ENCODE measurements around the gene P2RX1.

Gene P2RX1

DNA sequence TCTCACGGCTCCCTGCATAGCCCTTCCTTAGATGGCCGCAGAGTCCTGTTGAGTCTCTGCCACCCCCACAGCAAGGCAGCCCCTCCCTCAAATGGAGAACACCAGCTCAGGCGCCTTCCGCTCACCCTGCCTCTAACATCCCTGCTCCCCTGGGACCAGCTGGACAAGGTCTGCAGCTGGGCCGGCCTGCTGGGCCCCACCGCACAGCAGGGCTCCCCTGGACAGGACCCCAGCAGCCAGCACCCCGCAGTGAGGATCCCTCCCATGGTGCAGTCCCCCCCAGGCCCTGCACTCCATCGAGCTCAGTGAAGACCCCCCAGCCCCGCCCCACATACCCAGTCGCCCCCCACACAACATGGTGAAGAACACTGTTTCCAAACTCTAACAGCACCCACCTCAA lies 37.8 kb upstream of the P2RX1 start:
- DNase-seq, result no peak
- Histone ChIP-seq H3K36me3 (no peaks in the 10 kb centered on the region), H3K27me3 (ENCODE audit: insufficient read depth, low read depth, severe bottlenecking) (no peaks in the 10 kb centered on the region), H3K4me3 (ENCODE audit: low read depth, low read length) (no peak overlapping the region), H3K9me3 (ENCODE audit: severe bottlenecking) (no peaks in the 10 kb centered on the region), H3K27ac (no peak overlapping the region)
- TF ChIP-seq CTCF (IDR thresholded peaks at IDR 0.05; ENCODE audit: low read depth, low read length), result no peak

GRCh38 chr17:3953542-3953941 lies 37.3 kb upstream of the P2RX1 start:
- H3K4me3 ChIP-seq (ENCODE audit: low read depth, low read length), result no peak overlapping the region
- no peak overlapping the region for H3K27ac ChIP-seq
- no peaks in the 10 kb centered on the region for H3K9me3 ChIP-seq (ENCODE audit: severe bottlenecking)
- H3K27me3 ChIP-seq (ENCODE audit: insufficient read depth, low read depth, severe bottlenecking), result no peaks in the 10 kb centered on the region
- TF ChIP-seq CTCF (IDR thresholded peaks at IDR 0.05; ENCODE audit: low read depth, low read length), result no peak
- DNase-seq, result no peak
- no peaks in the 10 kb centered on the region for H3K36me3 ChIP-seq

DNA sequence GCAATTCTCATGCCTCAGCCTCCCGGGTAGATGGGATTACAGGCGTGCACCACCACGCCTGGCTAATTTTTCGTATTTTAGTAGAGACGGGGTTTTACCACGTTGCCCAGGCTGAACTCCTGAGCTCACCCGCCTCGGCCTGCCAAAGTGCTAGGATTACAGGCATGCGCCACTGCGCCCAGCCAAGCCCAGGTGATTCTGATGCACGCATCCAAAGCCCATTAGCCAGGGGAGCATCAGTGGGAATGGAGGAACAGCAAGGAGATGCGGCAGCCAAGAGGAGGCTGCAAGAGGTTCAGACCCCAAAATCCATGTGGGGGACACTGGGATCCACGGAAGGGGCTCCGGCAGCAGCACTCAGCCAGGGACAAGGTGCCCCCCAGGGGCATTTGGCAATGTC lies 35.9 kb upstream of the P2RX1 start:
- Histone ChIP-seq H3K27me3 (ENCODE audit: insufficient read depth, low read depth, severe bottlenecking) (no peaks in the 10 kb centered on the region), H3K9me3 (ENCODE audit: severe bottlenecking) (no peaks in the 10 kb centered on the region), H3K36me3 (no peaks in the 10 kb centered on the region), H3K27ac (no peak overlapping the region), H3K4me3 (ENCODE audit: low read depth, low read length) (no peak overlapping the region)
- no peak for TF ChIP-seq CTCF (IDR thresholded peaks at IDR 0.05; ENCODE audit: low read depth, low read length)
- DNase-seq, result no peak

DNA sequence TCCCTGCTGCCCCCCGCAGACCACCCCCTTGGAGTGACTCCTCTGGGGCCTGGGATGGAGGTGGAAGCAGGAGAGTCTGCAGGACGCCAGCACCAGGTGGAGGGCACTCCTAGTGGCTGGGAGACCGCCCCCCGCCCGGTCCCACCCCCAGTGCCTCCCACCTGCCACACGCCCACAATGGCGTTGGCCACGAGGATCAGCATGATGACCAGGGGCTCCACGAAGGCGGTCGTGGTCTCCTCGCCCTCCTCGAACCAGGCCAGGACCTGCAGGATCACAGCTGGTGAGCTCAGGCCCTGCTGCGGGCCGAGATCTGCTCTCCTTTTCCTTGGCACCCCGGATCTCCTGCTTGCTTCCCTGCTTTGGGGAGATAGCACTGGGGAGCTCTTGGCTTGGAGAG lies 35.2 kb upstream of the P2RX1 start:
- H3K9me3 ChIP-seq (ENCODE audit: severe bottlenecking), result no peaks in the 10 kb centered on the region
- no peaks in the 10 kb centered on the region for H3K36me3 ChIP-seq
- no peak overlapping the region for H3K4me3 ChIP-seq (ENCODE audit: low read depth, low read length)
- H3K27ac ChIP-seq, result no peak overlapping the region
- no peak for DNase-seq
- no peaks in the 10 kb centered on the region for H3K27me3 ChIP-seq (ENCODE audit: insufficient read depth, low read depth, severe bottlenecking)
- TF ChIP-seq CTCF (IDR thresholded peaks at IDR 0.05; ENCODE audit: low read depth, low read length), result no peak

GRCh38 chr17:3951003-3951402 lies 34.7 kb upstream of the P2RX1 start:
- Histone ChIP-seq H3K4me3 (ENCODE audit: low read depth, low read length) (no peak overlapping the region), H3K9me3 (ENCODE audit: severe bottlenecking) (no peaks in the 10 kb centered on the region), H3K27ac (no peak overlapping the region), H3K36me3 (no peaks in the 10 kb centered on the region), H3K27me3 (ENCODE audit: insufficient read depth, low read depth, severe bottlenecking) (no peaks in the 10 kb centered on the region)
- no peak for TF ChIP-seq CTCF (IDR thresholded peaks at IDR 0.05; ENCODE audit: low read depth, low read length)
- DNase-seq, result no peak

DNA sequence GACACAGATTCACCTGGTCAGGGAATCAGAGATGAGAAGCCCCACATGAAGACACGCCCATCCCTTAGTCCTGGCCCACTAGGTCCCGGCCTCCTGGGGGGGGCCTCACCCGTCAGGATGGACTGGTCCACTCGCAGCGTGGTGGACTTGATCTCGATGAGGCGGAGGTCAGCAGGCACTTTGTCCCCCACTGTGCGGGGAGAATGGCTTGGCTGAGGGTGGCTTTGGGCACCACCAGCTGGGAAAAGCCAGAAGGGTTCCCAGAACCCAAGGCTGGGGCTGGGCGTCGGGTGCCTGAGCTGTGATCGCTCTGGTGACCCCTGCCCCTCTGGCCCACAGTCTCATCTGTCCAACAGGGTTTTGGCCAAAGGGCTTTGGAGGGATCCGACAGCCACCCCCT lies 34.3 kb upstream of the P2RX1 start:
- Histone ChIP-seq H3K27ac (no peak overlapping the region), H3K27me3 (ENCODE audit: insufficient read depth, low read depth, severe bottlenecking) (no peaks in the 10 kb centered on the region), H3K4me3 (ENCODE audit: low read depth, low read length) (no peak overlapping the region), H3K36me3 (no peaks in the 10 kb centered on the region), H3K9me3 (ENCODE audit: severe bottlenecking) (no peaks in the 10 kb centered on the region)
- TF ChIP-seq CTCF (IDR thresholded peaks at IDR 0.05; ENCODE audit: low read depth, low read length), result no peak
- DNase-seq, result no peak
